Keratinocyte (primary cell): Measurements from ENCODE around the gene ARID3B. TPM values are rescaled to one million over a fixed set of nuclear protein-coding genes. Genes with fewer than 3 reads are reported as not detected.

Source experiments
- DNase-seq: peaks from one replicate; pipeline ENCODE4 v3.0.0-alpha.2; 2011; ENCODE audit warnings: low read depth, missing footprints, low spot score
- FAIRE-seq: peaks from 2 replicates; lab custom pipeline; 2011; peaks lifted over from hg19 to GRCh38; lab: Jason Lieb, UNC
- H2AFZ ChIP-seq: 2 replicates; pipeline ENCODE4 v1.6.0; 2012; ENCODE audit warnings: low read length, control low read depth, inconsistent platforms; ENCODE audit not compliant: control insufficient read depth
- H3K27ac ChIP-seq: 2 replicates; pipeline ENCODE4 v1.5.1; 2011; ENCODE audit warnings: low read length; ENCODE audit not compliant: control insufficient read depth, insufficient read depth
- H3K27me3 ChIP-seq: 3 replicates; pipeline ENCODE4 v1.6.0; 2011; ENCODE audit warnings: low read length; ENCODE audit not compliant: control insufficient read depth, insufficient read depth; ENCODE audit errors: extremely low read depth
- H3K36me3 ChIP-seq, 2 experiments: 2 replicates in 1 of 2; 3 replicates in 1 of 2; pipeline ENCODE4 v1.5.1; 2011; ENCODE audit warnings: low read length in 2 of 2, mild to moderate bottlenecking in 1 of 2; ENCODE audit not compliant: control insufficient read depth in 2 of 2, insufficient read depth in 2 of 2; ENCODE audit errors: extremely low read depth in 1 of 2
- H3K4me1 ChIP-seq: 3 replicates; pipeline ENCODE4 v1.5.1; 2011; ENCODE audit warnings: low read length; ENCODE audit not compliant: control insufficient read depth, insufficient read depth; ENCODE audit errors: extremely low read depth
- H3K4me2 ChIP-seq: 3 replicates; pipeline ENCODE4 v1.6.0; 2011; ENCODE audit warnings: low read depth, low read length; ENCODE audit not compliant: control insufficient read depth, insufficient read depth; ENCODE audit errors: extremely low read depth
- H3K4me3 ChIP-seq, 3 experiments: fragments of 200-600 bp in 1 of 3; sonication (generic) in 1 of 3; 2 replicates in 2 of 3; 3 replicates in 1 of 3; pipeline ENCODE4 v1.5.1; 2011 to 2016; ENCODE audit warnings: low read length in 3 of 3, mild to moderate bottlenecking in 3 of 3, control low read depth in 2 of 3, inconsistent platforms in 1 of 3, low read depth in 1 of 3, mixed read lengths in 1 of 3, mixed run types in 1 of 3, moderate library complexity in 1 of 3; ENCODE audit not compliant: control insufficient read depth in 2 of 3, insufficient read depth in 2 of 3; ENCODE audit errors: extremely low read depth in 1 of 3
- H3K79me2 ChIP-seq: 2 replicates; pipeline ENCODE4 v1.6.0; 2012; ENCODE audit warnings: low read length; ENCODE audit not compliant: control insufficient read depth, insufficient read depth
- H3K9ac ChIP-seq: 3 replicates; pipeline ENCODE4 v1.6.0; 2011; ENCODE audit warnings: low read length; ENCODE audit not compliant: control insufficient read depth, insufficient read depth; ENCODE audit errors: extremely low read depth
- H3K9me1 ChIP-seq: 3 replicates; pipeline ENCODE4 v1.6.0; 2011; ENCODE audit warnings: low read length; ENCODE audit not compliant: control insufficient read depth, insufficient read depth; ENCODE audit errors: extremely low read depth
- H3K9me3 ChIP-seq: 2 replicates; pipeline ENCODE4 v1.5.1; 2012; ENCODE audit warnings: low read depth, low read length; ENCODE audit not compliant: control insufficient read depth
- H4K20me1 ChIP-seq: 3 replicates; pipeline ENCODE4 v1.6.0; 2011; ENCODE audit warnings: low read length; ENCODE audit not compliant: control insufficient read depth, insufficient read depth; ENCODE audit errors: extremely low read depth
- CTCF ChIP-seq, 3 experiments: IDR thresholded peaks in 1 of 3; conservative IDR thresholded peaks in 1 of 3; optimal IDR thresholded peaks in 1 of 3; 2 replicates in 2 of 3; 3 replicates in 1 of 3; pipeline versions ENCODE3 to v1.5.1; 2011; ENCODE audit warnings: low read length in 3 of 3, mild to moderate bottlenecking in 3 of 3, moderate library complexity in 2 of 3, control low read depth in 1 of 3, inconsistent platforms in 1 of 3; ENCODE audit not compliant: insufficient read depth in 2 of 3; ENCODE audit errors: extremely low read depth in 1 of 3
- EZH2 ChIP-seq: IDR thresholded peaks from one replicate; pipeline ENCODE4 v1.6.1; 2012; ENCODE audit warnings: inconsistent platforms, mild to moderate bottlenecking, low read length, moderate library complexity
- dilution Hi-C: fragments of 300-500 bp; cut with MboI; formaldehyde crosslinking; loops from one replicate; pipeline ENCODE4 v1.7.0; 2020; ENCODE audit warnings: low sequenced_read_pairs; ENCODE audit not compliant: extremely low pct_ligation_motif_present
- polyA plus RNA-seq, 5 experiments: library from polyadenylated mRNA; depleted of rRNA in 3 of 5; stranded (reverse) in 3 of 5; stranded (forward) in 1 of 5; unstranded in 1 of 5; fragments of >200 nt; gene quantifications; 1 replicate in 1 of 5; 2 replicates in 3 of 5; 3 replicates in 1 of 5; pipeline versions ENCODE4 v1.2.1 to v1.2.3, GENCODE V29; 2011 to 2012; ENCODE audit warnings: missing spikeins in 2 of 5, low read depth in 1 of 5, low replicate concordance in 1 of 5

Gene ARID3B
- polyA plus RNA-seq, 1 donor (not counting 4 experiments of a cell fraction or from before 2014, with no cell fraction given) = 3.6 TPM

GRCh38 chr15:74610302-74610951 is 69.4 kb downstream of the ARID3B start:
- H3K79me2 ChIP-seq = no peaks in the 10 kb centered on the region
- peaks cover 10% of the 10 kb centered on the region for H3K4me1 ChIP-seq
- peaks cover 9% of the 10 kb centered on the region for H3K27me3 ChIP-seq
- H3K27ac ChIP-seq = no peak overlapping the region
- dilution Hi-C loops = no loop called here
- H3K4me2 ChIP-seq = no peak overlapping the region
- no peaks in the 10 kb centered on the region for H3K36me3 ChIP-seq
- no peak overlapping the region for H2AFZ ChIP-seq
- H3K9ac ChIP-seq = no peak overlapping the region
- no peaks in the 10 kb centered on the region for H4K20me1 ChIP-seq
- DNase-seq = no peak
- FAIRE-seq = no peak
- no peak overlapping the region for H3K4me3 ChIP-seq
- TF ChIP-seq EZH2 (no peak), CTCF (optimal IDR thresholded peaks at IDR 0.05 in 1 of 3, IDR thresholded peaks at IDR 0.05 in 1 of 3, conservative IDR thresholded peaks at IDR 0.05 in 1 of 3; ENCODE audit: extremely low read depth in 1 of 3, insufficient read depth in 2 of 3, low read length in 3 of 3) (no peak)
- no peaks in the 10 kb centered on the region for H3K9me1 ChIP-seq
- H3K9me3 ChIP-seq = no peaks in the 10 kb centered on the region

DNA sequence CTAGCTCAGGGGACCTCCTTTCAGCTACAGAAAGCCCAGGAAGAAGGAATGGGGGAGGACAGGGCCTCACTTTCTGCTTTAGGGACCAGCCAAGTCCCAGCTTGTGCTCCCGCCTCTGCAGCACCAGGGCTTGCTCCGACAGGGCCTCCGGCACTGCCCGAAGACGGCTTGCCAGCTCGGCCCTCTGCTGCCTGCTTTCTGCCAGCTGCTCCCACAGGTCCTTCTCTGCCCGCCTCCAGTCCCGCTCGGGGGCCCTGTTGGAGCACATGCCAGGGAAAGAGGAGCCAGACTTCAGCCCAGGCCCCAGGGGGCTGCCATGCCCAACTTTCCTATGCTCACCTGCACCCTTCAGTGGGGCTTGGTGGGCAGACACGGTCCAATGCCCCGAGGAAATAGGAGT is 70.3 kb downstream of the ARID3B start:
- Histone ChIP-seq H3K4me2 (peak overlapping the region; percentile 10), H3K9me1 (no peaks in the 10 kb centered on the region), H3K4me3 (no peak overlapping the region), H3K9me3 (no peaks in the 10 kb centered on the region), H3K9ac (no peak overlapping the region), H4K20me1 (no peaks in the 10 kb centered on the region), H3K27ac (no peak overlapping the region), H2AFZ (peak overlapping the region; percentile 49), H3K36me3 (no peaks in the 10 kb centered on the region), H3K4me1 (peaks cover 10% of the 10 kb centered on the region), H3K79me2 (peaks cover 7% of the 10 kb centered on the region), H3K27me3 (peaks cover 8% of the 10 kb centered on the region)
- DNase-seq (no peak), FAIRE-seq (no peak)
- peak in 1 of 3 experiments; percentile 0 for TF ChIP-seq CTCF (optimal IDR thresholded peaks at IDR 0.05 in 1 of 3, IDR thresholded peaks at IDR 0.05 in 1 of 3, conservative IDR thresholded peaks at IDR 0.05 in 1 of 3; ENCODE audit: extremely low read depth in 1 of 3, insufficient read depth in 2 of 3, low read length in 3 of 3)
- TF ChIP-seq EZH2 = no peak
- dilution Hi-C loops = no loop called here
